ENCODE data around the gene HDAC10.

Gene HDAC10

GRCh38 chr22:50264946-50265669 lies 14.0 kb upstream of the HDAC10 start:
- no peak overlapping the region for H3K4me3 ChIP-seq (ENCODE audit: low read depth, low read length)
- no peaks in the 10 kb centered on the region for H3K27me3 ChIP-seq (replicated peaks)
- DNase-seq: no peak
- TF ChIP-seq CTCF (IDR thresholded peaks at IDR 0.05; ENCODE audit: low read depth, low read length, missing control alignments): no peak
- in situ Hi-C loops (cut with HindIII; ENCODE audit: low pct_ligation_motif_present, low sequenced_read_pairs): no loop called here
- H3K27ac ChIP-seq: no peak overlapping the region
- H3K36me3 ChIP-seq (replicated peaks): no peaks in the 10 kb centered on the region

GRCh38 chr22:50264104-50264745 lies 13.2 kb upstream of the HDAC10 start:
- in situ Hi-C loops (cut with HindIII; ENCODE audit: low pct_ligation_motif_present, low sequenced_read_pairs): no loop called here
- Histone ChIP-seq H3K27ac (no peak overlapping the region), H3K27me3 (replicated peaks) (no peaks in the 10 kb centered on the region), H3K36me3 (replicated peaks) (no peaks in the 10 kb centered on the region), H3K4me3 (ENCODE audit: low read depth, low read length) (no peak overlapping the region)
- DNase-seq: no peak
- TF ChIP-seq CTCF (IDR thresholded peaks at IDR 0.05; ENCODE audit: low read depth, low read length, missing control alignments): no peak

DNA sequence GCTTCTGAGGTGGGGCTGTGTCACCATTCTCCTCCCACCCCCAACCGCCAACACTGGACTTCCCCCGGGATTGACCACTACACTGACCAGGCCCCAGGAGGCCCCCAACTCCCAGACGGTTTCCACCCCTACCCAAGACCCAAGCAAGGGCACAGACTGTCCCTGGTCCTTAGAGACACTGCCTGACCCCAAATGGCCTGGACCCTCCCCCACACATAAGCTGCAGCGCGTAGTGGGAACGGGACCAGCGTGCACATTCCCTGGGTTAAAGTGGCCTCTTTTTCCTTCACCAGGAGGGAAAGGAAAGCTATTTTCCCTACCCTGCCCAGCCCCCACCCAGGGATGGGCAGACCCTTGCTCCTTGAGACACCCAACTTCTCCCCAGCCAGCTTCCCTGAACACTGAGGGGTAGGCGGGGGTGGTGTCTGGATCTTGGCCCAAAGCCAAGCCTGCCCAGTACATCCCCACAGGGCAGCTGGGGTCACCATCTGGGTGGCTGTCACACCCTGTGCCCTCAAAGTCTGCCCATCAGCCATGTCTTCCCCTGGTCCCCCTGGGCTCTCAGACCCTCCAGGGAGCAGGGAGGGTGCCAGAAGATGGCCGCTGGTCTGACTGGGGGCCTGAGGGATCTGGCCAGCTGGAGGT lies 12.0 kb upstream of the HDAC10 start:
- no peak overlapping the region for H3K27ac ChIP-seq
- H3K27me3 ChIP-seq (replicated peaks): no peaks in the 10 kb centered on the region
- in situ Hi-C loops (cut with HindIII; ENCODE audit: low pct_ligation_motif_present, low sequenced_read_pairs): no loop called here
- DNase-seq: no peak
- H3K36me3 ChIP-seq (replicated peaks): no peaks in the 10 kb centered on the region
- H3K4me3 ChIP-seq (ENCODE audit: low read depth, low read length): no peak overlapping the region
- TF ChIP-seq CTCF (IDR thresholded peaks at IDR 0.05; ENCODE audit: low read depth, low read length, missing control alignments): no peak

- TF ChIP-seq CTCF (IDR thresholded peaks at IDR 0.05; ENCODE audit: low read depth, low read length, missing control alignments): no peak
- Histone ChIP-seq H3K27ac (no peak overlapping the region), H3K36me3 (replicated peaks) (no peaks in the 10 kb centered on the region), H3K27me3 (replicated peaks) (no peaks in the 10 kb centered on the region), H3K4me3 (ENCODE audit: low read depth, low read length) (no peak overlapping the region)
- in situ Hi-C loops (cut with HindIII; ENCODE audit: low pct_ligation_motif_present, low sequenced_read_pairs): no loop called here
- DNase-seq: no peak
Observed at GRCh38 chr22:50262460-50262911, 11.4 kb upstream of the HDAC10 start.

GRCh38 chr22:50261615-50262459 lies 10.8 kb upstream of the HDAC10 start, which contains the start of gene MAPK12:
MAPK12 (minus strand) TSS chr22:50261683; CDS start chr22:50261509, 174 bp downstream.
- no peaks in the 10 kb centered on the region for H3K27me3 ChIP-seq (replicated peaks)
- H3K4me3 ChIP-seq (ENCODE audit: low read depth, low read length): peak within 1 kb of the TSS; percentile 62
- in situ Hi-C loops (cut with HindIII; ENCODE audit: low pct_ligation_motif_present, low sequenced_read_pairs): no loop called here
- peak within 1 kb of the TSS; percentile 38 for H3K27ac ChIP-seq
- DNase-seq: no peak
- TF ChIP-seq CTCF (IDR thresholded peaks at IDR 0.05; ENCODE audit: low read depth, low read length, missing control alignments): no peak
- H3K36me3 ChIP-seq (replicated peaks): peaks cover 5% of the 10 kb centered on the region
